Fibroblast of pulmonary artery (primary cell): ENCODE data around the gene TNNT3.

Experiments used
- DNase-seq: peaks from one replicate; pipeline ENCODE4 v3.0.0-alpha.2; 2010; ENCODE audit warnings: low read depth
- H3K4me3 ChIP-seq: replicated peaks from 2 replicates; pipeline ENCODE4 v1.5.1; 2011; ENCODE audit warnings: low read depth, mild to moderate bottlenecking, control low read depth, low read length, moderate library complexity
- CTCF ChIP-seq: IDR thresholded peaks from 2 replicates; pipeline ENCODE4 v1.5.1; 2011; ENCODE audit warnings: mild to moderate bottlenecking, control low read depth, low read length, inconsistent platforms; ENCODE audit errors: missing control alignments

The TNNT3 gene

GRCh38 chr11:1916986-1917522 lies 2.4 kb upstream of the TNNT3 start:
- H3K4me3 ChIP-seq, result no peak overlapping the region

GRCh38 chr11:1917523-1918435 lies 1.7 kb upstream of the TNNT3 start:
- no peak for DNase-seq
- TF ChIP-seq CTCF, result peak; percentile 27
- H3K4me3 ChIP-seq, result no peak overlapping the region

More at GRCh38 chr11:1916986-1917522, 2.4 kb upstream of the TNNT3 start:
- no peak for TF ChIP-seq CTCF
- no peak for DNase-seq

GRCh38 chr11:1918436-1919315 lies 827 bp upstream of the TNNT3 start:
- no peak for DNase-seq

GRCh38 chr11:1920128-1920908 lies 815 bp downstream of the TNNT3 start:
- TF ChIP-seq CTCF, result no peak
- DNase-seq, result no peak
- no peak overlapping the region for H3K4me3 ChIP-seq

More at GRCh38 chr11:1918436-1919315, 827 bp upstream of the TNNT3 start:
- no peak overlapping the region for H3K4me3 ChIP-seq
- no peak for TF ChIP-seq CTCF

- DNase-seq, result no peak
- no peak overlapping the region for H3K4me3 ChIP-seq
- TF ChIP-seq CTCF, result no peak
Observed at GRCh38 chr11:1920909-1921573, 1.5 kb downstream of the TNNT3 start.
